Measurements from ENCODE around the gene HMBS. TPM values are rescaled to one million over a fixed set of nuclear protein-coding genes. Genes with fewer than 3 reads are reported as not detected.

HMBS gene
- total and polyA plus RNA-seq, 2 of the 8 experiments (the other 6 are each of a cell fraction or from before 2014, with no cell fraction given) = 69.3 to 109 TPM

DNA sequence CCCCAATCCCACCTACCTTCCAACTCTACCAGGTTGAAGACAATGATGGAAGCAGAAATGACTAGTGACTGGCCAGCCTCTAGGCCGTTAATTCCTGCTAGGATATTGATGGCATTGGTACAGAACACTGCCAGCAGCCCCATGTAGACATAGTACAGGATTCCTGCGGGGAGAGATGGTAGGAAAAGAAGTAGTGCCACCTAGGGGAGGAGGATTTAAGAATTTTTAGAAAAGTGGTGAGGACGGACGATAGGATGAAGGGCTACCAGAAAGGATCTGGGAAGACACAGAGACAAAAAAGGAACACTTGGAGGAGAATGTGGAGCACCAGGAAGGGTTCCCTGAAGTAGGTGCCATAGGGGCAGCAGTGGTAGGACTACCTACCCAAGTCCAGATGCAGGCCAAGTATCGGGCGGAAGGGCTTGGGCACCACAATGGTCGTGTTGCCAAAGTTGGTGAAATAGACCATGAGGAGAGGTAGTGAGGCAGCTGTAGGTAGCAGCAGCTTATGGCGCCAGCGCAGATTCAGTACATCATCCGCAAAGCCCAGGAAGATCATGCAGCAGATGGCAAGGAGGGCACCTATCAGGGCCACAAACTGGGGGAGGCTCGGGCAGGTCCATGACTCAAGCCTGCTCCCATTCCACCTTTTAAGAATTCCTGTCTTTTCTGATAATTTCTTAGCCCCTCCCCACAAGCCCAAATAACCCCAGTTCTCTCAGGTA is 15.7 kb downstream of the HMBS start:
- Histone ChIP-seq H3K4me2 (ENCODE audit: insufficient read depth in 1 of 2, low read depth in 2 of 2, low read length in 2 of 2) (peak overlapping the region; percentile 92 to 98), H2BK5ac (ENCODE audit: low read depth, low read length) (peak overlapping the region; percentile 78), H3K23ac (ENCODE audit: insufficient read length) (no peak overlapping the region), H3K14ac (ENCODE audit: insufficient read length) (no peak overlapping the region), H3K36me3 (ENCODE audit: control insufficient read depth in 2 of 4, insufficient read depth in 4 of 4, low read length in 3 of 4) (peaks cover 5 to 24% (median 16%) of the 10 kb centered on the region in 4 experiments; a peak in 6 of 8 replicates), H3K9me3 (ENCODE audit: insufficient read depth in 2 of 2, low read depth in 1 of 2, low read length in 1 of 2) (no peaks in the 10 kb centered on the region), H2AK5ac (ENCODE audit: low read depth, low read length) (peak overlapping the region; percentile 99), H2BK12ac (ENCODE audit: low read depth, low read length) (peak overlapping the region; percentile 87; the same call in 1 of the 2 replicates), H2AFZ (ENCODE audit: low read length) (no peak overlapping the region), H3K79me1 (ENCODE audit: low read depth, low read length) (peaks cover 7% of the 10 kb centered on the region), H3K23me2 (ENCODE audit: low read depth, low read length) (peaks cover 17% of the 10 kb centered on the region), H4K20me1 (replicated peaks in 1 of 2; ENCODE audit: control insufficient read depth in 1 of 2, insufficient read depth in 2 of 2, low read length in 2 of 2) (peaks cover 0 to 2% of the 10 kb centered on the region in 2 experiments), H3K9ac (replicated peaks in 1 of 4; ENCODE audit: extremely low read depth in 1 of 4, low read depth in 3 of 4, low read length in 3 of 4) (peak overlapping the region in 3 of 4 experiments; percentile 25 to 92 (median 90); a peak in 5 of 7 replicates), H3K56ac (replicated peaks; ENCODE audit: insufficient read length, low read depth, low read length) (no peak overlapping the region), H3K18ac (ENCODE audit: extremely low read depth, low read length) (0 out of 2 replicates have a peak overlapping the region, but pooled peaks have one; percentile 43), H4K91ac (replicated peaks; ENCODE audit: insufficient read length, low read length) (no peak overlapping the region), H3K27ac (ENCODE audit: low read depth, low read length) (no peak overlapping the region), H3K27me3 (replicated peaks in 1 of 4; ENCODE audit: control insufficient read depth in 3 of 4, extremely low read depth in 1 of 4, insufficient read depth in 3 of 4, low read length in 3 of 4) (no peaks in the 10 kb centered on the region), H2BK120ac (replicated peaks; ENCODE audit: low read depth, low read length) (no peak overlapping the region), H3K4me3 (ENCODE audit: extremely low read depth in 1 of 4, insufficient read depth in 2 of 4, low read depth in 3 of 4, low read length in 4 of 4) (peak overlapping the region; percentile 66 to 97 (median 90)), H3K4me1 (replicated peaks in 1 of 4; ENCODE audit: control insufficient read depth in 3 of 4, insufficient read depth in 4 of 4, low read length in 3 of 4) (peaks cover 3 to 11% (median 5%) of the 10 kb centered on the region in 4 experiments; a peak in 6 of 7 replicates), H2BK15ac (ENCODE audit: low read length) (peak overlapping the region; percentile 95; the same call in 1 of the 2 replicates), H3K4ac (replicated peaks; ENCODE audit: insufficient read length, low read depth, low read length) (peak overlapping the region; percentile 45), H3K79me2 (ENCODE audit: control insufficient read depth in 1 of 2, insufficient read depth in 2 of 2, low read length in 2 of 2) (peaks cover 0 to 12% of the 10 kb centered on the region in 2 experiments; a peak in 2 of 4 replicates), H2BK20ac (ENCODE audit: low read length) (peak overlapping the region; percentile 90; the same call in 1 of the 2 replicates), H4K8ac (ENCODE audit: extremely low read depth, insufficient read depth, low read length) (no peak overlapping the region; the same call in 1 of the 2 replicates), H4K5ac (ENCODE audit: insufficient read length, low read depth, low read length) (no peak overlapping the region)
- DNase-seq (ENCODE audit: low read depth in 1 of 2, low spot score in 2 of 2) (no peak), FAIRE-seq (no peak)
- ChIA-PET POLR2A (ENCODE audit: partially characterized antibody) (interaction anchor here (8.6 kb wide), 1 partner anchor 15 kb away, joined by 141 read pairs; the partner anchor contains the start of gene HMBS), CTCF (ENCODE audit: partially characterized antibody) (interaction anchor here (0.7 to 2.8 kb wide), 12 partner anchors 9 to 309 kb away, joined by 3 to 11 read pairs (median 4); no protein-coding TSS in a partner anchor)
- 53% methylated on average over 11 of the region's 11 CpGs; no CpG with 5 or more reads in 1 of the 2 experiments for whole genome bisulfite sequencing, 2 experiments (ENCODE audit: extremely low coverage in 1 of 2, insufficient coverage in 1 of 2, insufficient read length in 1 of 2, insufficient replicate concordance in 2 of 2, low coverage in 1 of 2, low lambda C conversion rate in 2 of 2, missing lambda C conversion rate in 1 of 2)
- no peak for TF ChIP-seq TAF7 (optimal IDR thresholded peaks at IDR 0.05; ENCODE audit: borderline replicate concordance, low read depth, low read length)
- TF ChIP-seq POLR2A (IDR thresholded peaks at IDR 0.05; ENCODE audit: control extremely low read depth in 1 of 2, low read depth in 2 of 2, low read length in 2 of 2) = no peak
- TF ChIP-seq JUN (IDR thresholded peaks at IDR 0.05; ENCODE audit: low read depth, low read length) = no peak
- TF ChIP-seq SUZ12 (IDR thresholded peaks at IDR 0.05; ENCODE audit: low read length) = no peak
- no peak for TF ChIP-seq RBBP5 (IDR thresholded peaks at IDR 0.05; ENCODE audit: borderline replicate concordance, low read depth, low read length)
- peak; percentile 41 to 47; a peak in 2 of 4 replicates for TF ChIP-seq RAD21 (IDR thresholded peaks at IDR 0.05 in 1 of 2, conservative IDR thresholded peaks at IDR 0.05 in 1 of 2; ENCODE audit: low read depth in 2 of 2, low read length in 2 of 2)
- no peak for TF ChIP-seq ZNF274 (IDR thresholded peaks at IDR 0.05; ENCODE audit: borderline replicate concordance, extremely low read depth, low read length)
- TF ChIP-seq, protein P1, sequence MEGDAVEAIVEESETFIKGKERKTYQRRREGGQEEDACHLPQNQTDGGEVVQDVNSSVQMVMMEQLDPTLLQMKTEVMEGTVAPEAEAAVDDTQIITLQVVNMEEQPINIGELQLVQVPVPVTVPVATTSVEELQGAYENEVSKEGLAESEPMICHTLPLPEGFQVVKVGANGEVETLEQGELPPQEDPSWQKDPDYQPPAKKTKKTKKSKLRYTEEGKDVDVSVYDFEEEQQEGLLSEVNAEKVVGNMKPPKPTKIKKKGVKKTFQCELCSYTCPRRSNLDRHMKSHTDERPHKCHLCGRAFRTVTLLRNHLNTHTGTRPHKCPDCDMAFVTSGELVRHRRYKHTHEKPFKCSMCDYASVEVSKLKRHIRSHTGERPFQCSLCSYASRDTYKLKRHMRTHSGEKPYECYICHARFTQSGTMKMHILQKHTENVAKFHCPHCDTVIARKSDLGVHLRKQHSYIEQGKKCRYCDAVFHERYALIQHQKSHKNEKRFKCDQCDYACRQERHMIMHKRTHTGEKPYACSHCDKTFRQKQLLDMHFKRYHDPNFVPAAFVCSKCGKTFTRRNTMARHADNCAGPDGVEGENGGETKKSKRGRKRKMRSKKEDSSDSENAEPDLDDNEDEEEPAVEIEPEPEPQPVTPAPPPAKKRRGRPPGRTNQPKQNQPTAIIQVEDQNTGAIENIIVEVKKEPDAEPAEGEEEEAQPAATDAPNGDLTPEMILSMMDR (IDR thresholded peaks at IDR 0.05; ENCODE audit: control extremely low read depth in 1 of 3, insufficient read depth in 1 of 3, low read depth in 1 of 3, low read length in 3 of 3) = peak in 2 of 3 experiments; percentile 36 to 50; a peak in 3 of 4 replicates
